ENCODE results near the gene MYO1G.
"Not testable (repeated sequence)": the region's sequence is repeated elsewhere in the genome, so short reads cannot be mapped to it uniquely, and the experiment has no call there.

Gene MYO1G

GRCh38 chr7:44999245-45000092 lies 20.7 kb upstream of the MYO1G start:
- DNase-seq (peak; percentile 99), ATAC-seq (peak; percentile 93)

DNA sequence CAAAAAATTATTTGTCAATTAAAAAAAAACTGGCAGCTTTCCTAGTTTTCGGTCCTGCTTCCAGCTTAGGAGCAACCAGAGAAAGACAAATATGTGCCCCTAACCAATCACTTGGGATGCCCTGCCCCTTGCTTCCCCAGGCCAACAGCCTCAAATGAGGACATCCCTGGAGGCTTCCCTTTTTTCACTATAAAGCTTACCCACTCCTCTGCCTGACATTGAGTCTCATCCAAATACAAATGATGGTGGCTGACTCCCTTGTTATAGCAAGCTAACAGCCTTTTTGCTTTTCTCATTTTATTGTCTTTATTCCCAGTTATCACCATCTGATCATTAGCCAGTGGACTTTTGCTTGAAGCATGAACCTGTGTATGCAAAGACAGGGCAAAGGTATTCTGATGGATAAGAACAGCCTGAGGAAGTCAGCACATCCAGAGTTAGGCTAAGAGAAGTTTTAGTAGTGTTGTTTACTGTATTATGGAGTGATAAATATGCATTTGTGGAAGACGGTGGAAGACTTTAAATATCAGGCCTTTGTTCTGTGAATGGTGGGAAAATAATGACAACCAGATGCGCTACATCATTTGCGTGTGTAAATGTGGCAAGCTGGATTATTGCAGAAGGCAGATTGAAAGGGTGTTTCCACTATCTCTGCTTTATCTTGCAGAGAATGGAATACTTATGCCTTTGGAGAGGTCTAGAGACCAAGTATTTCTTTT lies 19.5 kb upstream of the MYO1G start:
- DNase-seq (no peak), ATAC-seq (no peak)

- no peak for ATAC-seq
- no peak for DNase-seq
Observed at GRCh38 chr7:44995555-44996493, 17.0 kb upstream of the MYO1G start.

DNA sequence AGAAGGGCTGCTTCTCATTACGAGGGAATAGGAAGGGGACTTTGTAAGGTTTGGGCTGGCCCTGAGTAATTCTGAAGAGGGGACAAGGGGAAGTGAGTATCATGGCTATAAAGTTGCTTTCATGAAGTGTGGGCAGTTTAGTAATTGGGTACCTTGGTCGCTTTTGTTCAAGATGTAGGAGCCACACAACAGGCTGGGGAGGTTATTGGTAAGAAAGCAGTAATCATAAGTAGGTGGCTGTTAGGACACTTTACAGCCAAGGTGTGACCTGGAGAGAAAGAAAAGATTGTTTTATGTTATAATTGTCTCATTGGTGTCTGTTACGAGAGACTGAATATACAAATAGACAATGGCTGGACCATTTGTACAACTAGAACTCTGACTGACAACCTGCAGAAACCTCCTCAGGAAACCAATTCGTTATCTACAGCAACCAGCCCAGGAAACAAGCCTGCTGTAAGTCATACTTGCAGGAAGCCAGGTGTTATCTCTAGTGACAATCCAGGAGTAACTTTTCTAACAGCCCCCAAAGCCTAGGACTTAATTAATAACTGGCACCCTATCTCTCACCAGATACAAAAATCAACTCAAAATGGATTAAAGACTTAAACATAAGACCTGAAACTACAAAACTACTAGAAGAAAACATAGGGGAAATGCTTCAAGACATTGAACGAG lies 16.2 kb upstream of the MYO1G start:
- DNase-seq = no peak

DNA sequence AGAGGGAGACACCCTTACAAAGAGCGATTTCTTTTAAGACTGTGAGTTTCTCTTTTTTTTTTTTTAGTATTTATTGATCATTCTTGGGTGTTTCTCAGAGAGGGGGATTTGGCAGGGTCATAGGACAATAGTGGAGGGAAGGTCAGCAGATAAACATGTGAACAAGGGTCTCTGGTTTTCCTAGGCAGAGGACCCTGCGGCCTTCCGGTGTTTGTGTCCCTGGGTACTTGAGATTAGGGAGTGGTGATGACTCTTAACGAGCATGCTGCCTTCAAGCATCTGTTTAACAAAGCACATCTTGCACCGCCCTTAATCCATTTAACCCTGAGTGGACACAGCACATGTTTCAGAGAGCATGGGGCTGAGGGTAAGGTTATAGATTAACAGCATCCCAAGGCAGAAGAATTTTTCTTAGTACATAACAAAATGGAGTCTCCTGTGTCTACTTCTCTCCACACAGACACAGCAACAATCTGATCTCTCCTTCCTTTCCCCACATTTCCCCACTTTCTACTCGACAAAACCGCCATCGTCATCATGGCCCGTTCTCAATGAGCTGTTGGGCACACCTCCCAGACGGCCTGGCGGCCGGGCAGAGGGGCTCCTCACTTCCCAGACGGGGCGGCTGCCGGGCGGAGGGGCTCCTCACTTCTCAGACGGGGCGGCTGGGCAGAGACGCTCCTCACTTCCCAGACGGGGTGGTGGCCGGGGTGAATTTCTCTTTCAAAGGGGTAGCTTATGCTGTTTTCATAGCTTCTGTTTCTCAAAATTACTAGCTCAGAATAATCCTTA lies 13.4 kb upstream of the MYO1G start:
- not testable (repeated sequence) for DNase-seq, ATAC-seq

More for the DNA sequence above, 16.2 kb upstream of the MYO1G start:
- no peak for ATAC-seq

DNA sequence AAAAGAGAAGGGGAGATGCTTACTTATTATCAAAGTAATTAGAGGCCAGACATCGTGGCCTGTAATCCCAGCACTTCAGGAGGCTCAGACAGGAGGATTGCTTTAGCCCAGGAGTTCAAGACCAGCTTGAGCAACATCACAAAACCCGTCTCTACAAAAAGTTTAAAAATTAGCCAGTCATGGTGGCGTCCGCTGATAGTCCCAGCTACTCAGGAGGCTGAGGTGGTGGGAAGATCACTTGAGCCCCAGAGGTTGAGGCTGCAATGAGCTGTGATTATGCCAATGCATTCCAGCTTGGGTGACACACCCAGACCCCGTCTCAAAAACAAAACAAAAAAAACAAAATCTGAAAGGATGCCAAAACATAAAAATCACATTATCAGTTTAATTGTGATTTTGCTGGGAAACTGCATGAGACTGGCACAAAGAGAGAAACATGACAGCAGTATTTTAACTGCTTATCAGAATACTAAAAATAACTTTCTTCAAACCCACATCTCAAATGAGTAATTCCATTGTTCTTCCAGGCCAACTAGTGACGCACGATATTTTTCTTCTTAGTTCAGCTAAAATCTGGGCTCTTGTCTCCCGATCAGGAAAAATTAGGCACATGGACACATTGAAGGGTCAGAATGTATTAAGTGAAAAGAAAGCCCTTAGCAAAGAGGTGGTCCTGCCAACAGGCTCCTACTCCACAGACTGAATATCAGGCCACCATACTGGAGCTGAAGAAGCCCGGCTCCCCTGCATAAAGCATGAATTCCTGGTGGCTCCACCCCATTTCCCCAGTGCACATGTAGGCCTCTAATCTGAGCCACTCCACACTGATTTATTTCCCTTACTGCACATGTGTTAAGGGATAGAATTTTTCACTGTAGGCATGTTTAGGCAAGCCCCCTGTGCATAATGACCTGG lies 11.6 kb upstream of the MYO1G start:
- ATAC-seq (no peak), DNase-seq (no peak)

GRCh38 chr7:44989132-44989531 lies 10.3 kb upstream of the MYO1G start:
- ATAC-seq = no peak
- no peak for DNase-seq

DNA sequence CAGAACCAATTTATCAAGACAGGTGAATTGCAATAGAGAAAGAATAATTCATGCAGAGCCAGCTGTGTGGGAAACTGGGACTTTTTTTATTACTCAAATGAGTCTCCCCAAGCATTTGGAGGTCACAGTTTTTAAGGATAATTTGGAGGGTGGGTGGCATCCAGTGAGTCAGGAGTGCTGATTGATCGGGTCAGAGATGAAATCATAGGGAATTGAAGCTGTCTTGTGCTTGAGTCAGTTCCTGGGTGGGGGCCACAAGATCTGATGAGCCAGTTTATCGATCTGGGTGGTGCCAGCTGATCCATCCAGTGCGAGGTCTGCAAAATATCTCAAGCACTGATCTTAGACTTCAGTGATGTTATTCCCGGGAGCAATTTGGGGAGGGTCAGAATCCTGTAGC lies 9.9 kb upstream of the MYO1G start:
- ATAC-seq (no peak), DNase-seq (no peak)

- ATAC-seq (no peak), DNase-seq (no peak)
Observed at GRCh38 chr7:44987996-44988395, 9.2 kb upstream of the MYO1G start.

DNA sequence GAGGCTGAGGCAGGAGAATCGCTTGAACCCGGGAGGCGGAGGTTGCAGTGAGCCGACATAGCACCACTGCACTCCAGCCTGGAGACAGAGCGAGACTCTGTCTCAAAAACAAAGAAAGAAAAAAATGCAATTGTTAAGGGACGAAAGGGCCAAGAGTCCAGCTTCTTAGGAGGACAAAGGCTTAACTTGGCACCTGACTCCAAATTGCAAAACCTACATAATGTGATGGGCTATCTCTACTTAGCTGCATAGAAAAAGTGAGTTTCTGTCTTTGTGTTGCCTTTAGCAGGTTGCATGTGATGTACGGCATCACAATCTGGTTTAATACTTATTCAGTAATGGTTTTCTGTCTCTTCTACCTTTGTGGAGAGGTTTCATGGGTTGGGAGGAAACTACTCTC lies 8.6 kb upstream of the MYO1G start:
- no peak for DNase-seq
- ATAC-seq = no peak

- DNase-seq (peak; percentile 97), ATAC-seq (peak; percentile 95)
Observed at GRCh38 chr7:44986218-44987053, 7.6 kb upstream of the MYO1G start.

GRCh38 chr7:44985900-44986217 lies 7.0 kb upstream of the MYO1G start:
- ATAC-seq (no peak), DNase-seq (no peak)

DNA sequence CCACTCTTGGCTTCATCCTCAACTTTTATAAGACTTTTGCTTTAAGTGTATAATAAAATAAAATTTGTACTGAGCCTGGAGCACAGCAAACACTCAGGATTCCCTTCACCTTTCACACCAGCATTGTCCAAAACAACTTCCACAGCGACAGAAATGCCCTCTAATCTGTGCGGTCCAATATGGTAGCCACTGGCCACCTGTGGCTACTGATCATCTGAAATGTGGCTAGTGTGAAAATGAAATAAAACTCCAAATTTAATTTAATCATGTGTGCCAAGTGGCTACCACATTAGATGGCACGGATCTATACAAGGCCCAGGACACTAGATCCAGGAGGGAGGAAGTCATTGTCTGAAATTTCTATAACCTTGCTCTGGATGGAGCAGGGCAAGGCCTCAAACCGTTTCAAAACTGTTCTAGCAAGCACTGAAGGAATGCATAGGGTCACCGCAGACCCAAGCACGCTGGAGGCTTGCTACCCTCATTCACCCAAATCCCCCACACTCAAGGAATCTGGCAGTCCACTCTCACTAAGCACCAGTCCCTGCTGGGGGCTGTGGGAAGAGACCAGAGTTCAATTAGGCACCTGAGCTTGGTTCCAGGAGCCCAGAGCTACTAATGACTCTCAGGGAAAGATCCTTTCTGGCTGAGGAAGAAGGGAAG lies 6.3 kb upstream of the MYO1G start:
- DNase-seq = no peak
- ATAC-seq = no peak

GRCh38 chr7:44984478-44984758 lies 5.6 kb upstream of the MYO1G start:
- ATAC-seq = no peak

DNA sequence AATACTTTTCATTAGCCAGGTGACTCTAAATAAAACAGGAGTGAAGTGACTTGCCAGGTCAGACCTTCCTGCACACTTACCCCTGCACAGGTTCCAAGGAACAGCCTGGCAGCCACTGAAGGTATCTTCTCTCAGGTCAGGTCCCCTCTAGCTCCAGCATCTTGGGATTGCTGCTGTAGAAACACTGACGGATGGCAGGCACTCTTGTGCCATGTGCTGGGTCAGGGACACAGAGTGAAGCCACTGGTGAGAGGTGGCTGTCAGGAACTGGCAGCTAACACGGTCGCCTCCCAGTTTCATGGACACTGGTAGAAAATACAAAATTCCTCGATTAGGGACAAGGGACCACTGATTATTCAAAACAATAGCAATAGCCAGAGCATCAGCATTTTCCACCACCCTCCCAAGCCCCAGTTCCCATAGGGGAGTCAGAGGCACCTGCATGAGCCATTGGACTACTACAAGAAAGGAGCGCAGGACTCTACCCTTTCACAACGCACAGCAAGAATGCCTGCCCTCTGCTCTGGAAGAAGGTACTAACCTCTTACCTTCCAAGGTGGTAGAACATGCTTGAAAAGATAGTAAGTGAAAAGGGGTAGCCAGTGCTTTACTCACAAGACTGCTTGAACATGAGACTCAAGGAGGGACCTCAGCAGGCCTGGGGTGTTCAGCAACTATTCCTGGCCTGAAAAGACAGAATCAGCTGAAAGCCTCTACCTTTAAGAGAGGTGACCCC lies 5.1 kb upstream of the MYO1G start:
- peak; percentile 15 for DNase-seq
- no peak for ATAC-seq

More at GRCh38 chr7:44984478-44984758, 5.6 kb upstream of the MYO1G start:
- DNase-seq = peak; percentile 9

GRCh38 chr7:44982970-44983369 lies 4.2 kb upstream of the MYO1G start:
- peak; percentile 12 for DNase-seq
- no peak for ATAC-seq

GRCh38 chr7:44982535-44982923 lies 3.7 kb upstream of the MYO1G start:
- DNase-seq (peak; percentile 21), ATAC-seq (no peak)
